ENCODE measurements around the gene DYNLT2B. TPM values are rescaled to one million over a fixed set of nuclear protein-coding genes. Genes with fewer than 3 reads are reported as not detected.
"Not testable (repeated sequence)": the region's sequence is repeated elsewhere in the genome, so short reads cannot be mapped to it uniquely, and the experiment has no call there.

Gene DYNLT2B
- polyA plus RNA-seq, 1 donor from 2014 or later, result 276 TPM

GRCh38 chr3:196321162-196321561 is 3.1 kb upstream of the DYNLT2B start:
- Histone ChIP-seq H3K9me3 (ENCODE audit: low read length) (no peaks in the 10 kb centered on the region), H2AFZ (ENCODE audit: low read depth, low read length) (no peak overlapping the region), H3K4me2 (ENCODE audit: low read length) (no peak overlapping the region), H3K9ac (ENCODE audit: low read length) (no peak overlapping the region), H3K9me2 (ENCODE audit: insufficient read depth, low read length) (no peaks in the 10 kb centered on the region), H3K27ac (ENCODE audit: low read length) (no peak overlapping the region), H3K79me2 (replicated peaks; ENCODE audit: insufficient read depth, low read length) (peaks cover 6% of the 10 kb centered on the region), H4K20me1 (ENCODE audit: insufficient read depth) (no peaks in the 10 kb centered on the region), H3K4me3 (ENCODE audit: low read length) (no peak overlapping the region), H3K27me3 (ENCODE audit: insufficient read depth, low read depth, low read length) (no peaks in the 10 kb centered on the region), H3F3A (ENCODE audit: insufficient read depth, low read length, poor library complexity, severe bottlenecking) (no peaks in the 10 kb centered on the region), H3K36me3 (ENCODE audit: insufficient read depth, low read length) (no peaks in the 10 kb centered on the region)
- no peak for TF ChIP-seq POLR2AphosphoS5 (IDR thresholded peaks at IDR 0.05)

- Histone ChIP-seq H3K4me2 (ENCODE audit: low read length) (no peak overlapping the region), H3K4me3 (ENCODE audit: low read length) (no peak overlapping the region), H4K20me1 (ENCODE audit: insufficient read depth) (no peaks in the 10 kb centered on the region), H2AFZ (ENCODE audit: low read depth, low read length) (no peak overlapping the region), H3K27ac (ENCODE audit: low read length) (no peak overlapping the region), H3K9me2 (ENCODE audit: insufficient read depth, low read length) (no peaks in the 10 kb centered on the region), H3K9me3 (ENCODE audit: low read length) (no peaks in the 10 kb centered on the region), H3K36me3 (ENCODE audit: insufficient read depth, low read length) (no peaks in the 10 kb centered on the region), H3K79me2 (replicated peaks; ENCODE audit: insufficient read depth, low read length) (peaks cover 10% of the 10 kb centered on the region), H3F3A (ENCODE audit: insufficient read depth, low read length, poor library complexity, severe bottlenecking) (no peaks in the 10 kb centered on the region), H3K27me3 (ENCODE audit: insufficient read depth, low read depth, low read length) (no peaks in the 10 kb centered on the region), H3K9ac (ENCODE audit: low read length) (no peak overlapping the region)
- TF ChIP-seq EP300 (conservative IDR thresholded peaks at IDR 0.05; ENCODE audit: poor library complexity, severe bottlenecking), result no peak
- no peak for TF ChIP-seq POLR2AphosphoS5 (IDR thresholded peaks at IDR 0.05)
- TF ChIP-seq EZH2 (IDR thresholded peaks at IDR 0.05; ENCODE audit: borderline replicate concordance, insufficient read depth, low read length, poor library complexity, severe bottlenecking), result no peak
- TF ChIP-seq SMC3 (conservative IDR thresholded peaks at IDR 0.05; ENCODE audit: poor library complexity), result no peak
Measured at GRCh38 chr3:196320137-196320536, 2.1 kb upstream of the DYNLT2B start.

- H3K9me2 ChIP-seq (ENCODE audit: insufficient read depth, low read length); H3K27me3 ChIP-seq (ENCODE audit: insufficient read depth, low read depth, low read length); H3F3A ChIP-seq (ENCODE audit: insufficient read depth, low read length, poor library complexity, severe bottlenecking); H3K9me3 ChIP-seq (ENCODE audit: low read length); H4K20me1 ChIP-seq (ENCODE audit: insufficient read depth); H3K36me3 ChIP-seq (ENCODE audit: insufficient read depth, low read length): not testable (repeated sequence)
- peak overlapping the region; percentile 88 for H3K4me3 ChIP-seq (ENCODE audit: low read length)
- H3K27ac ChIP-seq (ENCODE audit: low read length), result peak overlapping the region; percentile 93
- H3K4me2 ChIP-seq (ENCODE audit: low read length), result peak overlapping the region; percentile 30
- peak overlapping the region; percentile 60 for H2AFZ ChIP-seq (ENCODE audit: low read depth, low read length)
- H3K79me2 ChIP-seq (replicated peaks; ENCODE audit: insufficient read depth, low read length), result peaks cover 10% of the 10 kb centered on the region
- peak overlapping the region; percentile 95 for H3K9ac ChIP-seq (ENCODE audit: low read length)
Measured at GRCh38 chr3:196316799-196317686, 997 bp downstream of the DYNLT2B start.

- no peaks in the 10 kb centered on the region for H3K9me3 ChIP-seq (ENCODE audit: low read length)
- no peak overlapping the region for H2AFZ ChIP-seq (ENCODE audit: low read depth, low read length)
- H3K79me2 ChIP-seq (replicated peaks; ENCODE audit: insufficient read depth, low read length), result peaks cover 10% of the 10 kb centered on the region
- no peak overlapping the region for H3K4me3 ChIP-seq (ENCODE audit: low read length)
- no peaks in the 10 kb centered on the region for H3K27me3 ChIP-seq (ENCODE audit: insufficient read depth, low read depth, low read length)
- no peaks in the 10 kb centered on the region for H4K20me1 ChIP-seq (ENCODE audit: insufficient read depth)
- no peaks in the 10 kb centered on the region for H3F3A ChIP-seq (ENCODE audit: insufficient read depth, low read length, poor library complexity, severe bottlenecking)
- H3K36me3 ChIP-seq (ENCODE audit: insufficient read depth, low read length), result no peaks in the 10 kb centered on the region
- no peak overlapping the region for H3K9ac ChIP-seq (ENCODE audit: low read length)
- no peak overlapping the region for H3K27ac ChIP-seq (ENCODE audit: low read length)
- no peaks in the 10 kb centered on the region for H3K9me2 ChIP-seq (ENCODE audit: insufficient read depth, low read length)
- H3K4me2 ChIP-seq (ENCODE audit: low read length), result no peak overlapping the region
- TF ChIP-seq EP300 (conservative IDR thresholded peaks at IDR 0.05; ENCODE audit: poor library complexity, severe bottlenecking) (no peak), TAF1 (IDR thresholded peaks at IDR 0.05; ENCODE audit: low read depth) (no peak), POLR2AphosphoS5 (IDR thresholded peaks at IDR 0.05) (no peak), CTCF (IDR thresholded peaks at IDR 0.05; ENCODE audit: poor library complexity, severe bottlenecking) (no peak), REST (IDR thresholded peaks at IDR 0.05; ENCODE audit: borderline replicate concordance) (no peak), RAD21 (conservative IDR thresholded peaks at IDR 0.05) (no peak), MXI1 (conservative IDR thresholded peaks at IDR 0.05; ENCODE audit: poor library complexity, severe bottlenecking) (no peak), SMC3 (conservative IDR thresholded peaks at IDR 0.05; ENCODE audit: poor library complexity) (no peak), EZH2 (IDR thresholded peaks at IDR 0.05; ENCODE audit: borderline replicate concordance, insufficient read depth, low read length, poor library complexity, severe bottlenecking) (no peak)
Measured at GRCh38 chr3:196315821-196316220, 2.2 kb downstream of the DYNLT2B start.
